Epithelial cell of esophagus (primary cell): Measurements from ENCODE around the gene ADORA2B.
"Not testable (repeated sequence)": the region's sequence is repeated elsewhere in the genome, so short reads cannot be mapped to it uniquely, and the experiment has no call there.

Source experiments
- DNase-seq: peaks from one replicate; pipeline ENCODE4 v3.0.0; 2010; ENCODE audit warnings: low read depth
- H3K4me3 ChIP-seq: 2 replicates; pipeline ENCODE4 v1.5.1; 2011; ENCODE audit warnings: mild to moderate bottlenecking, low read length, control low read depth
- CTCF ChIP-seq: IDR thresholded peaks from 2 replicates; pipeline ENCODE4 v1.5.1; 2011; ENCODE audit warnings: low read depth, mild to moderate bottlenecking, low read length, control low read depth, inconsistent platforms; ENCODE audit not compliant: insufficient read depth; ENCODE audit errors: missing control alignments

Gene ADORA2B

GRCh38 chr17:15944759-15945526 is at the start of gene ADORA2B:
Gene ADORA2B, plus strand, starts transcription at chr17:15945130. Its CDS starts 119 bp downstream, at chr17:15945249.
- peak; percentile 71 for DNase-seq
- peak within 1 kb of the TSS; percentile 72 for H3K4me3 ChIP-seq
- TF ChIP-seq CTCF, result peak; percentile 23

- no peak for DNase-seq
- H3K4me3 ChIP-seq, result no peak overlapping the region
- TF ChIP-seq CTCF, result no peak
Measured at GRCh38 chr17:15896277-15896676, 48.7 kb upstream of the ADORA2B start.

- no peak for TF ChIP-seq CTCF
- no peak for DNase-seq
- no peak overlapping the region for H3K4me3 ChIP-seq
Measured at GRCh38 chr17:15896834-15897233, 48.1 kb upstream of the ADORA2B start.

GRCh38 chr17:15899596-15899995 is 45.3 kb upstream of the ADORA2B start:
- H3K4me3 ChIP-seq, DNase-seq: not testable (repeated sequence)

GRCh38 chr17:15900871-15901270 is 44.1 kb upstream of the ADORA2B start:
- no peak for DNase-seq
- no peak for TF ChIP-seq CTCF
- no peak overlapping the region for H3K4me3 ChIP-seq

GRCh38 chr17:15905236-15905635 is 39.7 kb upstream of the ADORA2B start:
- not testable (repeated sequence) for H3K4me3 ChIP-seq, DNase-seq

GRCh38 chr17:15907290-15907689 is 37.6 kb upstream of the ADORA2B start:
- no peak overlapping the region for H3K4me3 ChIP-seq
- no peak for DNase-seq
- no peak for TF ChIP-seq CTCF

- TF ChIP-seq CTCF, result no peak
- H3K4me3 ChIP-seq, result no peak overlapping the region
- DNase-seq, result no peak
Measured at GRCh38 chr17:15908378-15908777, 36.6 kb upstream of the ADORA2B start.
